Hippocampal formation (tissue), 2 donors: ENCODE measurements around the gene KLHL2.

Experiments used
- DNase-seq, 2 donors: peaks; one replicate each; lab custom pipeline; 2025; lab: John Stamatoyannopoulos, UW

KLHL2 gene

GRCh38 chr4:165368114-165368513 lies 160.8 kb downstream of the KLHL2 start:
- no peak for DNase-seq

DNA sequence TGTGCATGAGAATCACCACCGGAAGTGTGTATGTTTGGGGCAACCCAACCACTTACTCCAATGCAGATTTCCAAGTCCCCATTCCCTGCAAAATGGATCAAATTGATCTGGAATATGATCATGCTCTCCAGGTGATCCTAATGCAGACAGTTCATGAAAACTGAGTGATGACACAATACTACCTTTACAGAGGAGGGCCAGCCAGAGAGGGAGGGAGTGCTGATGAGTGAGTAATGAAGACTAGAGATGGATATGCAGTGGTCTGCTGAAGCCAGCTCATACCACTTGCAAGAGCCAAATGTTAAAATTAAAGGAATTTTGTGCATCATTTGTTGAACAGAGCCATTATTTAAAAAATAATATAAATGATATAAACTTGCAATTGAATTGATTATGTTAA lies 161.2 kb downstream of the KLHL2 start:
- DNase-seq = no peak

- no peak for DNase-seq
These were observed 162.2 kb downstream of the KLHL2 start for GRCh38 chr4:165369522-165369921.

GRCh38 chr4:165370530-165370929 lies 163.2 kb downstream of the KLHL2 start:
- no peak for DNase-seq
